OCI-LY3 (cell line): Measurements from ENCODE around the gene TNFRSF21.

Experiments
- H2AFZ ChIP-seq: fragments of 200-600, 300-600 bp; shearing (Covaris generic); 2 replicates; pipeline ENCODE4 v1.6.0; 2014; ENCODE audit warnings: antibody characterized with exemption, low read depth, low read length
- H3K27ac ChIP-seq: fragments of 200-600, 300-600 bp; sonication (generic); 2 replicates; pipeline ENCODE4 v1.5.1; 2014; ENCODE audit warnings: mild to moderate bottlenecking, low read length, moderate library complexity, mixed read lengths
- H3K27me3 ChIP-seq: fragments of 200-600, 300-600 bp; sonication (generic); 2 replicates; pipeline ENCODE4 v1.6.1; 2014; ENCODE audit warnings: low read depth, low read length, mixed read lengths
- H3K36me3 ChIP-seq: fragments of 200-600, 300-600 bp; sonication (generic); replicated peaks from 2 replicates; pipeline ENCODE3; 2014; ENCODE audit warnings: low read depth, low read length, mixed read lengths
- H3K4me1 ChIP-seq: fragments of 300-600, 200-600 bp; sonication (generic); 2 replicates; pipeline ENCODE4 v1.6.1; 2014; ENCODE audit warnings: low read length, mixed read lengths
- H3K4me2 ChIP-seq: fragments of 200-600, 300-600 bp; sonication (generic); 2 replicates; pipeline ENCODE4 v1.6.1; 2014; ENCODE audit warnings: low read length, mixed read lengths
- H3K4me3 ChIP-seq: fragments of 300-600, 200-600 bp; sonication (generic); 2 replicates; pipeline ENCODE4 v1.5.1; 2014; ENCODE audit warnings: antibody characterized with exemption, mild to moderate bottlenecking, low read length, moderate library complexity
- H3K79me2 ChIP-seq: fragments of 300-600, 200-600 bp; shearing (Covaris generic); 2 replicates; pipeline ENCODE4 v1.6.1; 2014; ENCODE audit warnings: mild to moderate bottlenecking, low read length, mixed read lengths
- H3K9ac ChIP-seq: fragments of 300-600, 200-600 bp; shearing (Covaris generic); 2 replicates; pipeline ENCODE4 v1.6.0; 2014; ENCODE audit warnings: mild to moderate bottlenecking, low read length, moderate library complexity
- H3K9me3 ChIP-seq: fragments of 200-600, 300-600 bp; shearing (Covaris generic); 2 replicates; pipeline ENCODE4 v1.6.1; 2014; ENCODE audit warnings: low read length, mixed read lengths; ENCODE audit not compliant: insufficient read depth
- H4K20me1 ChIP-seq: fragments of 200-600, 300-600 bp; sonication (generic); 2 replicates; pipeline ENCODE4 v1.6.1; 2016; ENCODE audit warnings: low read length, mixed read lengths; ENCODE audit not compliant: insufficient read depth
- CTCF ChIP-seq: fragments of 200-600, 300-600 bp; sonication (generic); IDR thresholded peaks from 2 replicates; pipeline ENCODE4 v1.5.1; 2014; ENCODE audit warnings: antibody characterized with exemption, low read length, low read depth
- EZH2phosphoT487 ChIP-seq: fragments of 200-600 bp; shearing (Covaris generic); IDR thresholded peaks from 2 replicates; pipeline ENCODE4 v1.6.1; 2018; ENCODE audit warnings: antibody characterized with exemption, mixed run types, low read depth

TNFRSF21 gene

GRCh38 chr6:47292944-47293343 lies 16.8 kb downstream of the TNFRSF21 start:
- peaks cover 25% of the 10 kb centered on the region; the same call in 1 of the 2 replicates for H3K9me3 ChIP-seq

GRCh38 chr6:47292027-47292426 lies 17.7 kb downstream of the TNFRSF21 start:
- TF ChIP-seq EZH2phosphoT487 (no peak), CTCF (no peak)
- Histone ChIP-seq H3K4me3 (no peak overlapping the region), H3K27ac (no peak overlapping the region), H3K36me3 (peaks cover 27% of the 10 kb centered on the region), H3K4me1 (no peaks in the 10 kb centered on the region), H3K27me3 (no peaks in the 10 kb centered on the region), H4K20me1 (no peaks in the 10 kb centered on the region), H3K9ac (no peak overlapping the region), H2AFZ (no peak overlapping the region), H3K79me2 (peaks cover 65% of the 10 kb centered on the region), H3K4me2 (no peak overlapping the region), H3K9me3 (peaks cover 25% of the 10 kb centered on the region; the same call in 1 of the 2 replicates)

More at GRCh38 chr6:47292944-47293343, 16.8 kb downstream of the TNFRSF21 start:
- Histone ChIP-seq H2AFZ (no peak overlapping the region), H3K36me3 (peaks cover 27% of the 10 kb centered on the region), H4K20me1 (no peaks in the 10 kb centered on the region), H3K27me3 (no peaks in the 10 kb centered on the region), H3K4me1 (peaks cover 4% of the 10 kb centered on the region), H3K9ac (no peak overlapping the region), H3K27ac (no peak overlapping the region), H3K79me2 (peaks cover 72% of the 10 kb centered on the region), H3K4me3 (no peak overlapping the region), H3K4me2 (no peak overlapping the region)
- no peak for TF ChIP-seq CTCF
- no peak for TF ChIP-seq EZH2phosphoT487

- Histone ChIP-seq H3K4me1 (no peaks in the 10 kb centered on the region), H3K4me2 (no peak overlapping the region), H3K27ac (no peak overlapping the region), H3K4me3 (no peak overlapping the region), H3K9me3 (peaks cover 25% of the 10 kb centered on the region; the same call in 1 of the 2 replicates), H4K20me1 (no peaks in the 10 kb centered on the region), H3K9ac (no peak overlapping the region), H3K79me2 (peaks cover 48% of the 10 kb centered on the region), H3K36me3 (peaks cover 35% of the 10 kb centered on the region), H2AFZ (no peak overlapping the region), H3K27me3 (no peaks in the 10 kb centered on the region)
- TF ChIP-seq EZH2phosphoT487 (no peak), CTCF (no peak)
Observed at GRCh38 chr6:47290124-47290834, 19.4 kb downstream of the TNFRSF21 start.

- Histone ChIP-seq H2AFZ (no peak overlapping the region), H3K4me3 (no peak overlapping the region), H3K36me3 (peaks cover 47% of the 10 kb centered on the region), H4K20me1 (no peaks in the 10 kb centered on the region), H3K4me2 (no peak overlapping the region), H3K9me3 (peaks cover 25% of the 10 kb centered on the region; the same call in 1 of the 2 replicates), H3K4me1 (no peaks in the 10 kb centered on the region), H3K27ac (no peak overlapping the region), H3K79me2 (peaks cover 32% of the 10 kb centered on the region), H3K9ac (no peak overlapping the region), H3K27me3 (no peaks in the 10 kb centered on the region)
- no peak for TF ChIP-seq CTCF
- TF ChIP-seq EZH2phosphoT487 = no peak
Observed at GRCh38 chr6:47288267-47289090, 21.2 kb downstream of the TNFRSF21 start.
